Muscle layer of colon (tissue), 2 donors: ENCODE results near the gene IFNL2.
"Not testable (repeated sequence)": the region's sequence is repeated elsewhere in the genome, so short reads cannot be mapped to it uniquely, and the experiment has no call there.

Source experiments
- H3K27ac ChIP-seq: one replicate; pipeline ENCODE4 v1.7.0; 2013; ENCODE audit warnings: low read depth, mild to moderate bottlenecking, low read length, moderate library complexity
- H3K27me3 ChIP-seq, 2 donors: one replicate each; pipeline ENCODE4 v1.7.0; 2013; ENCODE audit warnings: low read length in 2 of 2, mild to moderate bottlenecking in 2 of 2; ENCODE audit not compliant: insufficient read depth in 2 of 2, control insufficient read depth in 1 of 2
- H3K36me3 ChIP-seq: one replicate; pipeline ENCODE4 v1.7.0; 2013; ENCODE audit warnings: mild to moderate bottlenecking, low read length; ENCODE audit not compliant: insufficient read depth
- H3K4me1 ChIP-seq: one replicate; pipeline ENCODE4 v1.7.0; 2013; ENCODE audit warnings: mild to moderate bottlenecking, low read length; ENCODE audit not compliant: insufficient read depth
- H3K4me3 ChIP-seq, 2 donors: one replicate each; pipeline ENCODE4 v1.7.0; 2013; ENCODE audit warnings: low read length in 2 of 2, low read depth in 1 of 2, mild to moderate bottlenecking in 1 of 2, moderate library complexity in 1 of 2
- H3K9ac ChIP-seq: one replicate; pipeline ENCODE4 v1.7.0; 2013; ENCODE audit warnings: low read length
- H3K9me3 ChIP-seq: one replicate; pipeline ENCODE4 v1.7.0; 2013; ENCODE audit warnings: mild to moderate bottlenecking, low read length
- donor health status: abdominal sarcoma.
- donor health status: Adenocarcinoma of cecum.

IFNL2 gene

GRCh38 chr19:39273859-39274258, 5.7 kb downstream of the IFNL2 start:
- H3K9me3 ChIP-seq, H3K4me1 ChIP-seq, H3K27ac ChIP-seq, H3K9ac ChIP-seq, H3K27me3 ChIP-seq, H3K4me3 ChIP-seq, H3K36me3 ChIP-seq: not testable (repeated sequence)

DNA sequence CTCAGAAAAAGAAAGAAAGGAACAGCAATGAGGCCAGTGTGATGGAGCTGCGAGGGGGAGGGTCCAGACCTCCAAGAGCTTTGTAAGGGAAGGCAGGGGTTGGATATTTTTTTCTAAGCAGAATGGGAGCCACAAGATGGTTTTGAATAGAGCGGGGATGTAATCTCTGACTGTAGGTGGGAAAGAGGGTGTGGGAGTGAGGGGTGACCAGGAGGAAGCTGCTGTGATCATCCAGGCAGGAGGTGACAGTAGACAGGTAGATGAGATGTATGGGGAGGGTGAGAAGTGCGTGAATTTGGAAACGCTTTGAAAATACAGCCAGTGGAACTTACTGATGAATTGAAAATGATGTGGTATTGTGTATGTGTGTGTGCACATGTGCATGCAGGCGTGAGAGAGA, 7.4 kb downstream of the IFNL2 start:
- Histone ChIP-seq H3K27me3 (no peaks in the 10 kb centered on the region), H3K36me3 (no peaks in the 10 kb centered on the region), H3K4me3 (no peak overlapping the region), H3K27ac (no peak overlapping the region), H3K4me1 (no peaks in the 10 kb centered on the region), H3K9ac (no peak overlapping the region), H3K9me3 (no peaks in the 10 kb centered on the region)

- no peak overlapping the region for H3K4me3 ChIP-seq
- H3K9ac ChIP-seq, result no peak overlapping the region
These were observed 8.5 kb downstream of the IFNL2 start for GRCh38 chr19:39276740-39277139.

GRCh38 chr19:39277598-39277997, 9.4 kb downstream of the IFNL2 start:
- no peaks in the 10 kb centered on the region for H3K9me3 ChIP-seq
- no peaks in the 10 kb centered on the region for H3K4me1 ChIP-seq
- no peak overlapping the region for H3K4me3 ChIP-seq
- H3K36me3 ChIP-seq, result no peaks in the 10 kb centered on the region
- H3K9ac ChIP-seq, result no peak overlapping the region
- H3K27me3 ChIP-seq, result no peaks in the 10 kb centered on the region
- H3K27ac ChIP-seq, result no peak overlapping the region

More at GRCh38 chr19:39276740-39277139, 8.5 kb downstream of the IFNL2 start:
- no peaks in the 10 kb centered on the region for H3K9me3 ChIP-seq
- H3K27me3 ChIP-seq, result no peaks in the 10 kb centered on the region
- H3K4me1 ChIP-seq, result no peaks in the 10 kb centered on the region
- H3K36me3 ChIP-seq, result no peaks in the 10 kb centered on the region
- no peak overlapping the region for H3K27ac ChIP-seq

- Histone ChIP-seq H3K9me3 (peaks cover 4% of the 10 kb centered on the region), H3K9ac (no peak overlapping the region), H3K4me3 (no peak overlapping the region), H3K27ac (no peak overlapping the region), H3K36me3 (no peaks in the 10 kb centered on the region), H3K4me1 (no peaks in the 10 kb centered on the region), H3K27me3 (no peaks in the 10 kb centered on the region)
These were observed 13.8 kb downstream of the IFNL2 start for GRCh38 chr19:39282021-39282420.

GRCh38 chr19:39284032-39284431, 15.8 kb downstream of the IFNL2 start:
- no peak overlapping the region for H3K27ac ChIP-seq
- H3K27me3 ChIP-seq, result no peaks in the 10 kb centered on the region
- no peaks in the 10 kb centered on the region for H3K4me1 ChIP-seq
- H3K36me3 ChIP-seq, result no peaks in the 10 kb centered on the region
- no peak overlapping the region for H3K9ac ChIP-seq
- H3K4me3 ChIP-seq, result no peak overlapping the region
- peaks cover 4% of the 10 kb centered on the region for H3K9me3 ChIP-seq

DNA sequence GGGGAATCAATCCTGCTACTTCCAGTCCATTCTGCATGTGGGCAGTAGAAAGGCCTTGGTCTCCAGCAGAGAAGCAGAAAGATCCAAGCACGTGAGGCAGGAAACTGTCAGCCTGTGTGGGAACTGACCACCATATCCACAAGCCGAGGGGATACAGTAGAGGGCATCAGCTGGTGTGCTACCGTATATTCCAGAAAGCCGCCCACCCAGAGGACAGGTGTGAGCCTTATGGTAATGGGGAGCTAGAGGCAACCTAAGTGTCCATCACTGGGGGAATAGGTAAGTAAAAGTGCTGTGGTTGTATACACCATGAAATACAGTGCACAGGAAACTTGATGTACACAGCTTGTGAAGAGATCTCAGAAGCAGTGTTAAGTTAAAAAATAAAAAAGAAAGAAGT, 25.2 kb downstream of the IFNL2 start:
- peaks cover 0 to 6% of the 10 kb centered on the region in 2 donors for H3K27me3 ChIP-seq
- H3K9ac ChIP-seq, result no peak overlapping the region

DNA sequence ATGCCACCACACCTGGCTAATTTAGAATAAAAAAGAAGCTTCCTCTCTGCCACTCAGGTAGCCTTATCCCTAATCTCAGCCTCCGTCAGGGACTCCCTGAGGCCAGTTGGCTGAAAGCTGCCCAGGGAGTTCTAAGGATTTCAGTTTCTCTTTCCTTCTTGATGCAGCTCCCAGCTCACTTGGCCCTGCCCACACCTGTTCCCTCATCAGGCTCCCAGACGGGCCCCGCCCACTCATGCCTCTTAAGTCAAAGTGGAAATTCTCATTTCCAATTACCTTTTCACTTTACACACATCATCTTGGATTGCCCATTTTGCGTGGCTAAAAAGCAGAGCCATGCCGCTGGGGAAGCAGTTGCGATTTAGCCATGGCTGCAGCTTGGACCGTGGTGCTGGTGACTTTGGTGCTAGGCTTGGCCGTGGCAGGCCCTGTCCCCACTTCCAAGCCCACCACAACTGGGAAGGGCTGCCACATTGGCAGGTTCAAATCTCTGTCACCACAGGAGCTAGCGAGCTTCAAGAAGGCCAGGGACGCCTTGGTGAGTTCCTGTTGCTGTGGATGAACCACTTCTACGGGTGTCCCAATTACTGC, 28.0 kb downstream of the IFNL2 start, which contains the start of gene IFNL1:
TSS of gene IFNL1 (plus strand) at position 353 of the 591 bp plus-strand sequence. CDS start at position 368, 15 bp downstream.
- H3K36me3 ChIP-seq, result no peaks in the 10 kb centered on the region
- no peak within 1 kb of the TSS for H3K9ac ChIP-seq
- H3K27ac ChIP-seq, result no peak within 1 kb of the TSS
- H3K27me3 ChIP-seq, result peaks cover 0 to 6% of the 10 kb centered on the region in 2 donors
- H3K4me1 ChIP-seq, result no peaks in the 10 kb centered on the region
- H3K4me3 ChIP-seq, result no peak within 1 kb of the TSS
- no peaks in the 10 kb centered on the region for H3K9me3 ChIP-seq

More for the DNA sequence above, 25.2 kb downstream of the IFNL2 start:
- H3K4me1 ChIP-seq, result no peaks in the 10 kb centered on the region
- no peaks in the 10 kb centered on the region for H3K36me3 ChIP-seq
- H3K9me3 ChIP-seq, result no peaks in the 10 kb centered on the region
- no peak overlapping the region for H3K27ac ChIP-seq
- H3K4me3 ChIP-seq, result no peak overlapping the region

DNA sequence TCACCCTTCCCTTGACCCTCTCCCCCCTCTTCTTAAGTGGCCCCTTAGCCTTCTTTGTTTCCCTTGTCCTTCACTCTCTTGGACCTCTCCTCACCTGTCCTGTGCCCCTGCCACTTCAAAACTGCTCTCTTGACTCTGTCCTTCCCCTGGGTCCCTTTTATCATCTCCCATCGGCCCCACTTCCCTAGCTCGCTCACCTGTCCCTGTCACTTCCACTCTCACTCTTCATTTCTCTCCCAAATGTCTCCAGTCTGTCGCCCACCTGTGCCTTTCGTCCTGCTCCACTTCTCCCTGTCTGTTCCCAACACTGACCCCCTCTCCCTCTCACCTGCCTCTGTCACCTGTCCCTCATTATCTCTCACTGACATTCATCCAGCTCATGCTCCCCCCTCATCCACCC, 28.7 kb downstream of the IFNL2 start:
- Histone ChIP-seq H3K27me3 (peaks cover 0 to 6% of the 10 kb centered on the region in 2 donors), H3K4me3 (no peak overlapping the region)

DNA sequence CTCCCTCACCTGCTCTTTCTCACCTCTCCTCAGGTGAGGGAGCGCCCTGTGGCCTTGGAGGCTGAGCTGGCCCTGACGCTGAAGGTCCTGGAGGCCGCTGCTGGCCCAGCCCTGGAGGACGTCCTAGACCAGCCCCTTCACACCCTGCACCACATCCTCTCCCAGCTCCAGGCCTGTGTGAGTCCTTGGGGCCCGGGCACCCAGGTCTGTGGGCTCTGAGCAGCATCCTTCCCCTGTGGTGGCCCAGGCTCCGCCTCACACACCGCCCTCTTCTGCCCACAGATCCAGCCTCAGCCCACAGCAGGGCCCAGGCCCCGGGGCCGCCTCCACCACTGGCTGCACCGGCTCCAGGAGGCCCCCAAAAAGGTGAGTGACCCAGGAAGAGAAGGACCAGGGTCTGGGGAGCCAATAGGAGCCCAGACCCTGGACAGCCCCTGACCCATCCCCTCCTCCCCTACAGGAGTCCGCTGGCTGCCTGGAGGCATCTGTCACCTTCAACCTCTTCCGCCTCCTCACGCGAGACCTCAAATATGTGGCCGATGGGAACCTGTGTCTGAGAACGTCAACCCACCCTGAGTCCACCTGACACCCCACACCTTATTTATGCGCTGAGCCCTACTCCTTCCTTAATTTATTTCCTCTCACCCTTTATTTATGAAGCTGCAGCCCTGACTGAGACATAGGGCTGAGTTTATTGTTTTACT, 29.9 kb downstream of the IFNL2 start:
- no peaks in the 10 kb centered on the region for H3K36me3 ChIP-seq
- H3K9me3 ChIP-seq, result no peaks in the 10 kb centered on the region
- no peak overlapping the region for H3K9ac ChIP-seq
- H3K27ac ChIP-seq, result no peak overlapping the region
- peaks cover 0 to 6% of the 10 kb centered on the region in 2 donors for H3K27me3 ChIP-seq
- no peaks in the 10 kb centered on the region for H3K4me1 ChIP-seq
- no peak overlapping the region for H3K4me3 ChIP-seq

More for the DNA sequence above, 28.7 kb downstream of the IFNL2 start:
- H3K4me1 ChIP-seq, result no peaks in the 10 kb centered on the region
- no peaks in the 10 kb centered on the region for H3K36me3 ChIP-seq
- H3K9ac ChIP-seq, result no peak overlapping the region
- no peak overlapping the region for H3K27ac ChIP-seq
- H3K9me3 ChIP-seq, result no peaks in the 10 kb centered on the region

DNA sequence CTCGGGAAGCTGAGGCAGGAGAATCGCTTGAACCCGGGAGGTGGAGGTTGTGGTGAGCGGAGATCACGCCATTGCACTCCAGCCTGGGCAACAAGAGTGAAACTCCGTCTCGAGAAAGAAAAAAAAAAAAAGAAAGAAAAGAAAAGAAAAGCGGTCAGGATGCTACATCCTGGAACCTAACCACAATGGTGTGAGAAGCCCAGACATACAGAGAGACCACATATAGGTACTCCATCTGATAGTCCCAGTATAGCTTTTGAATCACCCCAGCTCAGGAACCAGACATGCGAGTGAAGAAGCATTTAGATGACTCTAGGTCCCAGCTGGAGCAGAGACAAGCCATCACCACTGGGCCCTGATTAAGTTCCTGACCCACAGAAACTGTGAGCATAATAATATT, 31.2 kb downstream of the IFNL2 start:
- H3K4me1 ChIP-seq, result no peaks in the 10 kb centered on the region
- no peak overlapping the region for H3K4me3 ChIP-seq
- H3K9ac ChIP-seq, result no peak overlapping the region
- no peaks in the 10 kb centered on the region for H3K36me3 ChIP-seq
- no peak overlapping the region for H3K27ac ChIP-seq
- peaks cover 5 to 12% of the 10 kb centered on the region in 2 donors for H3K27me3 ChIP-seq
- H3K9me3 ChIP-seq, result no peaks in the 10 kb centered on the region

GRCh38 chr19:39299832-39300231, 31.6 kb downstream of the IFNL2 start:
- Histone ChIP-seq H3K4me3 (no peak overlapping the region), H3K9ac (no peak overlapping the region), H3K4me1 (no peaks in the 10 kb centered on the region), H3K36me3 (no peaks in the 10 kb centered on the region), H3K27ac (no peak overlapping the region), H3K9me3 (no peaks in the 10 kb centered on the region), H3K27me3 (peaks cover 5 to 17% of the 10 kb centered on the region in 2 donors)
